CD14-positive monocyte (primary cell): Measurements from ENCODE around the gene KCNG2. TPM values are rescaled to one million over a fixed set of nuclear protein-coding genes. Genes with fewer than 3 reads are reported as not detected.

Experiments used
- DNase-seq, 3 donors: peaks; one replicate each; pipeline ENCODE4 v3.0.0-alpha.2; 2011 to 2022
- H2AFZ ChIP-seq: 2 replicates; pipeline ENCODE4 v1.6.0; 2012; ENCODE audit warnings: mild to moderate bottlenecking, low read depth, low read length, inconsistent platforms; ENCODE audit not compliant: insufficient read depth, poor library complexity, severe bottlenecking
- H3K27ac ChIP-seq, 2 donors: 1 replicate in 1 of 2; 2 replicates in 1 of 2; pipeline ENCODE4 v1.5.1; 2012 to 2013; ENCODE audit warnings: low read length in 2 of 2, control low read depth in 1 of 2, inconsistent platforms in 1 of 2, low read depth in 1 of 2, mild to moderate bottlenecking in 1 of 2
- H3K27me3 ChIP-seq, 2 donors: one replicate each; pipeline versions ENCODE4 v1.6.0 to v1.6.1; 2011 to 2013; ENCODE audit warnings: low read length in 2 of 2; ENCODE audit not compliant: control insufficient read depth in 2 of 2, insufficient read depth in 2 of 2
- H3K36me3 ChIP-seq, 2 donors: replicated peaks in 1 of 2; 1 replicate in 1 of 2; 2 replicates in 1 of 2; pipeline versions ENCODE4 v1.5.1 to v1.6.1; 2012 to 2013; ENCODE audit warnings: low read length in 2 of 2, control low read depth in 1 of 2, inconsistent platforms in 1 of 2, mild to moderate bottlenecking in 1 of 2; ENCODE audit not compliant: insufficient read depth in 2 of 2, control insufficient read depth in 1 of 2
- H3K4me1 ChIP-seq, 2 donors: 1 replicate in 1 of 2; 2 replicates in 1 of 2; pipeline versions ENCODE4 v1.5.1 to v1.6.1; 2012 to 2013; ENCODE audit warnings: low read length in 2 of 2, control low read depth in 1 of 2, inconsistent platforms in 1 of 2, mild to moderate bottlenecking in 1 of 2, moderate library complexity in 1 of 2; ENCODE audit not compliant: insufficient read depth in 2 of 2, control insufficient read depth in 1 of 2
- H3K4me2 ChIP-seq: replicated peaks from 2 replicates; pipeline ENCODE3; 2012; ENCODE audit warnings: low read length, moderate library complexity, mild to moderate bottlenecking; ENCODE audit not compliant: poor library complexity, severe bottlenecking; ENCODE audit errors: extremely low read depth
- H3K4me3 ChIP-seq, 3 experiments: fragments of 200-600 bp in 1 of 3; sonication (generic) in 1 of 3; replicated peaks in 1 of 3; 1 replicate in 2 of 3; 2 replicates in 1 of 3; pipeline ENCODE4 v1.5.1; 2011 to 2013; ENCODE audit warnings: low read length in 3 of 3, mild to moderate bottlenecking in 3 of 3, control low read depth in 2 of 3, low read depth in 2 of 3, inconsistent platforms in 1 of 3, moderate library complexity in 1 of 3
- H3K79me2 ChIP-seq: 2 replicates; pipeline ENCODE4 v1.6.0; 2012; ENCODE audit warnings: mild to moderate bottlenecking, control low read depth, inconsistent platforms, low read length, moderate library complexity; ENCODE audit not compliant: insufficient read depth
- H3K9ac ChIP-seq: 2 replicates; pipeline ENCODE4 v1.6.0; 2017; ENCODE audit warnings: low read length, mild to moderate bottlenecking; ENCODE audit not compliant: insufficient read depth, poor library complexity, severe bottlenecking
- H3K9me3 ChIP-seq, 2 donors: replicated peaks in 1 of 2; 1 replicate in 1 of 2; 2 replicates in 1 of 2; pipeline versions ENCODE4 v1.5.1 to v1.6.1; 2012 to 2013; ENCODE audit warnings: low read length in 2 of 2, control low read depth in 1 of 2; ENCODE audit not compliant: control insufficient read depth in 1 of 2, insufficient read depth in 1 of 2
- H4K20me1 ChIP-seq: 2 replicates; pipeline ENCODE4 v1.6.0; 2012; ENCODE audit warnings: mild to moderate bottlenecking, low read length, control low read depth, moderate library complexity; ENCODE audit not compliant: insufficient read depth
- H3K27ac Mint-ChIP-seq, 7 donors: one replicate each; pipeline ENCODE4 v1.8.0; 2020; ENCODE audit warnings: mild to moderate bottlenecking in 7 of 7, mixed read lengths in 7 of 7, moderate library complexity in 6 of 7, inconsistent platforms in 2 of 7
- H3K27me3 Mint-ChIP-seq, 3 donors: one replicate each; pipeline ENCODE4 v1.8.0; 2021 to 2022; ENCODE audit warnings: low read depth in 3 of 3, mild to moderate bottlenecking in 3 of 3, mixed read lengths in 3 of 3, moderate library complexity in 3 of 3, inconsistent platforms in 1 of 3
- H3K36me3 Mint-ChIP-seq, 2 donors: one replicate each; pipeline ENCODE4 v1.8.0; 2020; ENCODE audit warnings: mixed read lengths in 2 of 2, inconsistent platforms in 1 of 2, mild to moderate bottlenecking in 1 of 2
- H3K4me1 Mint-ChIP-seq: one replicate; pipeline ENCODE4 v1.8.0; 2020; ENCODE audit warnings: mild to moderate bottlenecking, mixed read lengths
- H3K4me3 Mint-ChIP-seq, 2 donors: one replicate each; pipeline ENCODE4 v1.8.0; 2020; ENCODE audit warnings: mild to moderate bottlenecking in 2 of 2, mixed read lengths in 2 of 2, moderate library complexity in 1 of 2
- H3K9me3 Mint-ChIP-seq, 7 donors: one replicate each; pipeline ENCODE4 v1.8.0; 2020 to 2022; ENCODE audit warnings: mixed read lengths in 7 of 7, mild to moderate bottlenecking in 6 of 7, moderate library complexity in 6 of 7, inconsistent platforms in 2 of 7
- CTCF ChIP-seq: fragments of 200-600 bp; IDR thresholded peaks from one replicate; pipeline ENCODE4 v1.8.0; 2022; ENCODE audit warnings: antibody characterized with exemption, mild to moderate bottlenecking
- WGBS: methylation state at CpG from one replicate; pipeline ENCODE4 v1.1.5; 2013; ENCODE audit warnings: missing lambda C conversion rate; ENCODE audit not compliant: insufficient coverage; 5-methylcytosine and 5-hydroxymethylcytosine counted together
- intact Hi-C, 2 donors: fragments of 100-400 bp; cut with micrococcal nuclease; formaldehyde crosslinking; loops; one replicate each; pipeline versions ENCODE4 v1.15.0 to v1.15.1; 2023
- polyA plus RNA-seq, 3 donors: library from polyadenylated mRNA; depleted of rRNA in 1 of 3; unstranded in 2 of 3; stranded (reverse) in 1 of 3; fragments of 300-500 nt in 2 of 3; fragments of >200 nt in 1 of 3; fragmentation: Illumina TruSeq in 2 of 3; gene quantifications; 1 replicate in 2 of 3; 2 replicates in 1 of 3; pipeline ENCODE4 v1.2.3, GENCODE V29; 2012 to 2021

The KCNG2 gene
- polyA plus RNA-seq, 3 donors, result 0.04 TPM; not detected in 2

GRCh38 chr18:79804130-79804787 lies 6.5 kb downstream of the KCNG2 start:
- DNase-seq, result no peak
- Histone ChIP-seq H3K9ac (no peak overlapping the region), H3K36me3 (no peaks in the 10 kb centered on the region), H3K4me2 (no peak overlapping the region), H3K4me3 (no peak overlapping the region), H3K27me3 (peaks cover 4 to 10% of the 10 kb centered on the region in 2 donors), H3K4me1 (peaks cover 6 to 7% of the 10 kb centered on the region in 2 donors), H3K27ac (no peak overlapping the region), H2AFZ (no peak overlapping the region), H4K20me1 (no peaks in the 10 kb centered on the region), H3K79me2 (no peaks in the 10 kb centered on the region), H3K9me3 (peaks cover under 1 to 2% of the 10 kb centered on the region in 2 donors)
- H3K27me3 Mint-ChIP-seq, result peaks cover 10 to 15% (median 12%) of the 10 kb centered on the region in 3 donors
- no peak overlapping the region for H3K4me3 Mint-ChIP-seq
- 98% methylated on average over 13 of the region's 15 CpGs for WGBS
- H3K36me3 Mint-ChIP-seq, result peaks cover 0 to 3% of the 10 kb centered on the region in 2 donors
- peaks cover 0 to 14% (median 5%) of the 10 kb centered on the region in 7 donors for H3K9me3 Mint-ChIP-seq
- H3K4me1 Mint-ChIP-seq, result peaks cover 9% of the 10 kb centered on the region
- intact Hi-C loops, result no loop called here
- no peak overlapping the region for H3K27ac Mint-ChIP-seq
- TF ChIP-seq CTCF, result no peak

- Mint-ChIP-seq H3K27me3 (peaks cover 0 to 10% (median 1%) of the 10 kb centered on the region in 3 donors), H3K4me3 (no peak overlapping the region), H3K27ac (peak overlapping the region in 1 of 7 donors; percentile 57), H3K36me3 (no peaks in the 10 kb centered on the region), H3K4me1 (no peaks in the 10 kb centered on the region), H3K9me3 (peaks cover 4 to 12% (median 5%) of the 10 kb centered on the region in 7 donors)
- WGBS, result 80% methylated on average over 13 of the region's 18 CpGs
- no peaks in the 10 kb centered on the region for H4K20me1 ChIP-seq
- no peak for DNase-seq
- H3K27me3 ChIP-seq, result no peaks in the 10 kb centered on the region
- H3K9me3 ChIP-seq, result peaks cover 0 to 6% of the 10 kb centered on the region in 2 donors
- no peak overlapping the region for H3K27ac ChIP-seq
- H2AFZ ChIP-seq, result no peak overlapping the region
- intact Hi-C loops, result no loop called here
- TF ChIP-seq CTCF, result no peak
- no peak overlapping the region for H3K9ac ChIP-seq
- no peaks in the 10 kb centered on the region for H3K79me2 ChIP-seq
- H3K4me2 ChIP-seq, result no peak overlapping the region
- H3K36me3 ChIP-seq, result no peaks in the 10 kb centered on the region
- no peak overlapping the region for H3K4me3 ChIP-seq
- H3K4me1 ChIP-seq, result no peaks in the 10 kb centered on the region
These were observed 7.6 kb downstream of the KCNG2 start for GRCh38 chr18:79805211-79805887.
